ENCODE measurements around the gene C1orf185. TPM values are rescaled to one million over a fixed set of nuclear protein-coding genes. Genes with fewer than 3 reads are reported as not detected.
"Not testable (repeated sequence)": the region's sequence is repeated elsewhere in the genome, so short reads cannot be mapped to it uniquely, and the experiment has no call there.

C1orf185 gene
- total RNA-seq, 4 donors from 2014 or later: not detected

DNA sequence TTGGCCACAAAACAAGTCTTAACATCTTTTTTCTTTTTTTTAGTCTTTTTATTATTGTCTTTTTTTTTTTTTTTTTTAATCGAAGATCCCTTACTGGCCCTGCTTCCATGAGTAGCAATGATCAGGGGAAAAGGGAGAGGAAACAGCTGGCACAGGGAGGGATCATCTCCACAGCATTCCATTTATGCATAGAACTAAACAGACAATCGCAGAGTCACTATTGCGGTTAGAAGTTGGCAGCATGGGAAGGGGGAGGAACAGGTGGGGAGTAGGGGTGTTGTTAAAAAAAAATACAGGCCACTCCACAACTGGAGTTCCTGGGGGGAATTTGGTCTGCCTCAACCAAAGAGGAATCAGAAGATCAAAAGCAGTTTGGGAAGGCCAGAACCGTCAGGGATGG lies 55.4 kb downstream of the C1orf185 start:
- Histone ChIP-seq H3K27me3 (no peaks in the 10 kb centered on the region), H3K27ac (no peak overlapping the region), H3K9me3 (peaks cover 0 to 7% of the 10 kb centered on the region in 2 donors), H3K4me3 (no peak overlapping the region), H3K4me1 (no peaks in the 10 kb centered on the region), H3K36me3 (no peaks in the 10 kb centered on the region)
- intact Hi-C loops (cut with DNase I; ENCODE audit: low total_unique reads): no loop called here
- TF ChIP-seq, protein P1, sequence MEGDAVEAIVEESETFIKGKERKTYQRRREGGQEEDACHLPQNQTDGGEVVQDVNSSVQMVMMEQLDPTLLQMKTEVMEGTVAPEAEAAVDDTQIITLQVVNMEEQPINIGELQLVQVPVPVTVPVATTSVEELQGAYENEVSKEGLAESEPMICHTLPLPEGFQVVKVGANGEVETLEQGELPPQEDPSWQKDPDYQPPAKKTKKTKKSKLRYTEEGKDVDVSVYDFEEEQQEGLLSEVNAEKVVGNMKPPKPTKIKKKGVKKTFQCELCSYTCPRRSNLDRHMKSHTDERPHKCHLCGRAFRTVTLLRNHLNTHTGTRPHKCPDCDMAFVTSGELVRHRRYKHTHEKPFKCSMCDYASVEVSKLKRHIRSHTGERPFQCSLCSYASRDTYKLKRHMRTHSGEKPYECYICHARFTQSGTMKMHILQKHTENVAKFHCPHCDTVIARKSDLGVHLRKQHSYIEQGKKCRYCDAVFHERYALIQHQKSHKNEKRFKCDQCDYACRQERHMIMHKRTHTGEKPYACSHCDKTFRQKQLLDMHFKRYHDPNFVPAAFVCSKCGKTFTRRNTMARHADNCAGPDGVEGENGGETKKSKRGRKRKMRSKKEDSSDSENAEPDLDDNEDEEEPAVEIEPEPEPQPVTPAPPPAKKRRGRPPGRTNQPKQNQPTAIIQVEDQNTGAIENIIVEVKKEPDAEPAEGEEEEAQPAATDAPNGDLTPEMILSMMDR (IDR thresholded peaks at IDR 0.05): no peak
- DNase-seq: no peak

DNA sequence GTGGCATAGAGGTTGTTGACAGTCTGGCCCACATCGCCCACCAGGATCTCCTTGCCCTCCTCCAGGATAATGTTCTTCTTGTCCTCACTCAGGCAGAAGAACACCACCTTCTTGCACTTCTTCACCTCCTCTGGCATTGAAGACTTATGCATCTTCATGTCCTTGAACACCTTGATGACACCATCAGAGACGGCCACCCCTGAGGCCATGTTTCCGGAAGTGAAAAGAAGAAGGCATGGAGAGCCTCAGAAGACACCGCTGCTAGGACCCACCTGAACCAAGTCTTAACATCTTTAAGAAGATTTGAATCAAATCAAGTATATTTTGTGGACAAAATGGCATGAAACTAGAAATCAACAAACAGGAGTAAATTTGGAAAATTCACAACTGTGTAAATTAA lies 56.2 kb downstream of the C1orf185 start:
- no peak for DNase-seq
- no peaks in the 10 kb centered on the region for H3K4me1 ChIP-seq
- no peak for TF ChIP-seq POLR2A (IDR thresholded peaks at IDR 0.05)
- TF ChIP-seq, protein P1 (IDR thresholded peaks at IDR 0.05): no peak
- no peaks in the 10 kb centered on the region for H3K27me3 ChIP-seq
- no peak overlapping the region for H3K4me3 ChIP-seq
- H3K36me3 ChIP-seq: no peaks in the 10 kb centered on the region
- peaks cover 0 to 7% of the 10 kb centered on the region in 2 donors for H3K9me3 ChIP-seq
- no peak overlapping the region for H3K27ac ChIP-seq
- intact Hi-C loops (cut with DNase I; ENCODE audit: low total_unique reads): no loop called here

DNA sequence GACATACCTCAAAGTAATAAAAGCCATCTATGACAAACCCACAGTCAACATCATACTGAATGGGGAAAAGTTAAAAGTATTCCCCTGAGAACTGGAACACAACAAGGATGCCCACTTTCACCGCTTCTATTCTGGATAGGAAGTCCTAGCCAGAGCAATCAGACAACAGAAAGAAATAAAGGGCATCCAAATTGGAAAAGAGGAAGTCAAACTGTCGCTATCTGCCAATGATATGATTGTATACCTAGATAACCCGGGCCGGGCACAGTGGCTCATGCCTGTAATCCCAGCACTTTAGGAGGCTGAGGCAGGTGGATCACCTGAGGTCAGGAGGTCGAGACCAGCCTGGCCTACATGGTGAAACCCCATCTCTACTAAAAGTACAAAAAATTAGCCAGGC lies 60.5 kb downstream of the C1orf185 start:
- intact Hi-C loops (cut with DNase I; ENCODE audit: low total_unique reads); H3K27ac ChIP-seq; H3K4me3 ChIP-seq; DNase-seq; H3K27me3 ChIP-seq; H3K9me3 ChIP-seq; H3K4me1 ChIP-seq; H3K36me3 ChIP-seq: not testable (repeated sequence)

DNA sequence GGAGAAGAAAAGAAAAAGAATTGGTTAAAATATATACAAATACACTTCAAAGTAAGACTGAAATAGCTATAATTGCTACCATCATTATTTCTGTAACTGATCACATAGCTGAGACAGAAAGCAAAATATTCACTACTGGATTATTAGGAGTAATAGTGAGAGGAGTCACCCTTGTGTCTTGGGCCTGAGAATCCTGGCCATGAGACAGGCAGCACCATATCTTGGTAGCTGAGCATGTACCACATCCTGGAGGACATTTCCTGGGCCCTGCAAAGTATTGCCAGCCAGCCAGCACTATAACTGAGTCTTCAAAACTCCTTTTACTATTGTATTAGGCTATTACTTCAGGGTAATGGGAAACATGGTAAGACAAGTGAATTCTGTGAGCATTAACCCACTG lies 63.5 kb downstream of the C1orf185 start:
- no peak for DNase-seq
- H3K4me3 ChIP-seq: no peak overlapping the region
- no peaks in the 10 kb centered on the region for H3K9me3 ChIP-seq
- H3K36me3 ChIP-seq: no peaks in the 10 kb centered on the region
- no peak for TF ChIP-seq POLR2A (IDR thresholded peaks at IDR 0.05)
- TF ChIP-seq, protein P1 (IDR thresholded peaks at IDR 0.05): no peak
- H3K4me1 ChIP-seq: no peaks in the 10 kb centered on the region
- H3K27me3 ChIP-seq: no peaks in the 10 kb centered on the region
- intact Hi-C loops (cut with DNase I; ENCODE audit: low total_unique reads): no loop called here
- no peak overlapping the region for H3K27ac ChIP-seq

DNA sequence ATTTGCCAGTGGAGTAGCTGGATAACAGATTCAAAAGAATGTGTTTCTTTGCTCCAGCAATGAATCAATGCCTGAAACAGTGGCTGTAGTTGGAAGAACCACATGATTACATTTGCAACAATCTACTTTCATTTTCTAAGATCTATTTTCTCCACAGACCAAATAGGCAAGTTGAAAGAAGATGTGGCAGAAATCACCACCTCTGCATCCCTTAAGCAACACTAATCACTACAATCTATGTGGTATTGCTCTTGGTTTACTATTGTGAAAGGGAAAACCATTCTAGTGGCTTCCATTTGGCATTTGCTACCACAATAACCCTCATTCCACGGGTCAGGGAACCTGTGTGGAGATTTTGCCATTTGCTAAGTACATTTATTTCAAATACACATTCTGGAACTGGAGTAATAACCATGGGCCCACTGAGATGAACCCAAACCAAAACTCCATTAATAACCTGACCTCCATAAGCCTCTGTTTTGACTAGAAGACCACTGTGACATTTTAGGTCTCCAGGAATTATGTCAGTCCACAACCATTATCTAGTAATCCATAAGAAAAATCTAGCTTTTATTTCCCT lies 66.3 kb downstream of the C1orf185 start:
- no peak overlapping the region for H3K4me3 ChIP-seq
- H3K36me3 ChIP-seq: no peaks in the 10 kb centered on the region
- H3K27ac ChIP-seq: no peak overlapping the region
- intact Hi-C loops (cut with DNase I; ENCODE audit: low total_unique reads): no loop called here
- no peak for DNase-seq
- H3K4me1 ChIP-seq: no peaks in the 10 kb centered on the region
- no peak for TF ChIP-seq POLR2A (IDR thresholded peaks at IDR 0.05)
- TF ChIP-seq, protein P1 (IDR thresholded peaks at IDR 0.05): no peak
- no peaks in the 10 kb centered on the region for H3K27me3 ChIP-seq
- H3K9me3 ChIP-seq: no peaks in the 10 kb centered on the region

DNA sequence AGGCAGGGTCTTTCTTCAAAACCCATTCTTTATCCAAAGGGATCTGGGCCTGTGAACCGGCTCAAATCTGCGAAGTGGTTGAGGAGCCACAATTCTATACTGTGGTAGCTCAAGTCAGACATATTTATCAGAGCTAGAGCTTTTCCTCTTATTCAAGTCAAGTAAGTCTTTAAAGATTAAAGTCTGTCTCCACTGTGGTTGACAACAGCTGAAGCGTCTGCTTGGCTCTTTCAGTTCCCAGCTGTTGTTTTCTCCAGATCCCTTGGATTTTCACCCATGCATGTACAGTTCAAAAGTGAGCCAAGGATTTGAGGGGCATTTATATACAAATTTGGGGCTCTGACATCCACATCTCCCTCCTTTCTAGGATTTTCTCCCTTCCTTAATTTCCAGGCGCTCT lies 66.9 kb downstream of the C1orf185 start:
- no peak overlapping the region for H3K4me3 ChIP-seq
- H3K27ac ChIP-seq: no peak overlapping the region
- no peaks in the 10 kb centered on the region for H3K36me3 ChIP-seq
- intact Hi-C loops (cut with DNase I; ENCODE audit: low total_unique reads): no loop called here
- H3K4me1 ChIP-seq: no peaks in the 10 kb centered on the region
- no peaks in the 10 kb centered on the region for H3K9me3 ChIP-seq
- TF ChIP-seq, protein P1 (IDR thresholded peaks at IDR 0.05): no peak
- no peak for TF ChIP-seq POLR2A (IDR thresholded peaks at IDR 0.05)
- no peaks in the 10 kb centered on the region for H3K27me3 ChIP-seq
- DNase-seq: no peak

All from uterus (tissue), 4 donors.